GM23338 (cell line): ENCODE results near the gene PPP1R3A. TPM values are rescaled to one million over a fixed set of nuclear protein-coding genes. Genes with fewer than 3 reads are reported as not detected.
A peak's percentile ranks its signal among the peaks of the same experiment; 100 is the strongest.

Source experiments
- ATAC-seq: fragments of 200-7000 bp; cut with Tn5 transposase; 3 replicates; pipeline ENCODE4 v1.9.1; 2020
- DNase-seq: peaks from one replicate; pipeline ENCODE4 v3.0.0-alpha.2; 2015; ENCODE audit warnings: low spot score
- H2AFZ ChIP-seq: fragments of 200-600 bp; sonication (generic); 2 replicates; pipeline ENCODE4 v1.8.0; 2016; ENCODE audit warnings: antibody characterized with exemption, mild to moderate bottlenecking, moderate library complexity
- H3F3A ChIP-seq: fragments of 200-600 bp; sonication (generic); replicated peaks from 2 replicates; pipeline ENCODE4 v1.8.0; 2017; ENCODE audit warnings: antibody characterized with exemption, mixed run types, low read depth
- H3K27ac ChIP-seq: fragments of 200-600 bp; sonication (generic); 2 replicates; pipeline ENCODE4 v1.6.1; 2016; ENCODE audit warnings: low read depth
- H3K27me3 ChIP-seq: fragments of 200-600 bp; sonication (generic); 2 replicates; pipeline ENCODE4 v1.8.0; 2016; ENCODE audit warnings: mild to moderate bottlenecking, mixed run types, moderate library complexity; ENCODE audit not compliant: insufficient read depth
- H3K36me3 ChIP-seq: fragments of 200-600 bp; sonication (generic); 2 replicates; pipeline ENCODE4 v1.8.0; 2016; ENCODE audit warnings: mild to moderate bottlenecking; ENCODE audit not compliant: insufficient read depth
- H3K4me1 ChIP-seq: fragments of 200-600 bp; sonication (generic); 2 replicates; pipeline ENCODE4 v1.8.0; 2016; ENCODE audit warnings: mild to moderate bottlenecking, moderate library complexity; ENCODE audit not compliant: insufficient read depth
- H3K4me2 ChIP-seq: fragments of 200-600 bp; sonication (generic); 2 replicates; pipeline ENCODE4 v1.7.1; 2017; ENCODE audit warnings: mixed run types
- H3K4me3 ChIP-seq: fragments of 200-600 bp; sonication (generic); 2 replicates; pipeline ENCODE4 v1.6.1; 2016; ENCODE audit warnings: mixed run types
- H3K79me2 ChIP-seq: fragments of 200-600 bp; sonication (generic); replicated peaks from 2 replicates; pipeline ENCODE4 v1.8.0; 2017; ENCODE audit warnings: mild to moderate bottlenecking; ENCODE audit not compliant: insufficient read depth
- H3K9me2 ChIP-seq: fragments of 200-600 bp; sonication (generic); 2 replicates; pipeline ENCODE4 v1.8.0; 2017; ENCODE audit not compliant: insufficient read depth
- H4K20me1 ChIP-seq: fragments of 200-600 bp; sonication (generic); replicated peaks from 2 replicates; pipeline ENCODE4 v1.8.0; 2017; ENCODE audit warnings: mild to moderate bottlenecking; ENCODE audit not compliant: insufficient read depth
- H3K27ac Mint-ChIP-seq: 2 replicates; pipeline ENCODE4 v1.8.0; 2020; ENCODE audit warnings: inconsistent platforms, mild to moderate bottlenecking, moderate library complexity, mixed read lengths
- H3K27me3 Mint-ChIP-seq: 3 replicates; pipeline ENCODE4 v1.8.0; 2022; ENCODE audit warnings: low read depth, mild to moderate bottlenecking, moderate library complexity, mixed read lengths, inconsistent platforms; ENCODE audit not compliant: insufficient read depth, poor library complexity
- H3K36me3 Mint-ChIP-seq: 3 replicates; pipeline ENCODE4 v1.8.0; 2021; ENCODE audit warnings: low read depth, mild to moderate bottlenecking, inconsistent platforms, moderate library complexity, mixed read lengths
- H3K4me1 Mint-ChIP-seq: 3 replicates; pipeline ENCODE4 v1.8.0; 2020; ENCODE audit warnings: mild to moderate bottlenecking, inconsistent platforms, mixed read lengths
- H3K4me3 Mint-ChIP-seq: 3 replicates; pipeline ENCODE4 v1.8.0; 2021; ENCODE audit warnings: moderate library complexity, mild to moderate bottlenecking, inconsistent platforms, mixed read lengths
- H3K9me3 Mint-ChIP-seq: 3 replicates; pipeline ENCODE4 v1.8.0; 2020; ENCODE audit warnings: moderate library complexity, mild to moderate bottlenecking, inconsistent platforms, mixed read lengths
- CREB1 ChIP-seq: fragments of 250-450 bp; sonication (Bioruptor Pico); IDR thresholded peaks from 2 replicates; pipeline ENCODE4 v1.5.0; 2020; ENCODE audit warnings: low read depth, mild to moderate bottlenecking, moderate library complexity
- CTCF ChIP-seq, 2 experiments: fragments of 200-600 bp in 1 of 2; sonication (generic) in 1 of 2; conservative IDR thresholded peaks; 2 replicates each; pipeline versions ENCODE4 v1.5.1 to v1.6.1; 2016 to 2017; ENCODE audit warnings: antibody characterized with exemption in 2 of 2, low read depth in 2 of 2, mild to moderate bottlenecking in 2 of 2, moderate library complexity in 1 of 2
- ETS1 ChIP-seq: IDR thresholded peaks from 2 replicates; pipeline ENCODE4 v1.6.1; 2016; ENCODE audit warnings: antibody characterized with exemption
- EZH2phosphoT487 ChIP-seq: fragments of 200-600 bp; sonication (generic); IDR thresholded peaks from one replicate; pipeline ENCODE4 v1.8.1; 2018; ENCODE audit warnings: antibody characterized with exemption; ENCODE audit not compliant: unreplicated experiment
- ZNF114 ChIP-seq: fragments of 250-450 bp; sonication (Bioruptor Pico); IDR thresholded peaks from 2 replicates; pipeline ENCODE4 v1.5.0; 2020; ENCODE audit warnings: mild to moderate bottlenecking, moderate library complexity
- ZNF462 ChIP-seq: fragments of 250-450 bp; sonication (Bioruptor Pico); IDR thresholded peaks from 2 replicates; pipeline ENCODE4 v1.5.0; 2020; ENCODE audit warnings: mild to moderate bottlenecking, moderate library complexity
- long read RNA-seq: library from polyadenylated mRNA; unstranded; transcript quantifications from one replicate; pipeline ENCODE4 v2.0.0, GENCODE V29; 2020; ENCODE audit not compliant: unreplicated experiment
- polyA plus RNA-seq: library from polyadenylated mRNA; unstranded; fragments of >200 nt; fragmentation: Nextera tagmentation; extraction: Ambion mirVana; gene quantifications from 2 replicates; pipeline ENCODE4 v1.2.1, GENCODE V29; 2016
- total RNA-seq: library from RNA; depleted of rRNA; stranded (reverse); fragments of >200 nt; shearing (Covaris generic); gene quantifications from 2 replicates; pipeline ENCODE4 v1.2.3, GENCODE V29; 2014; rRNA removed

The PPP1R3A gene
- 0.28 TPM in 1 of 2 replicates, not detected in the other for total RNA-seq
- not detected in 2 replicates for polyA plus RNA-seq
- long read RNA-seq = 0 reads

GRCh38 chr7:113918946-113919345, at the start of gene PPP1R3A:
Gene PPP1R3A (minus strand): TSS chr7:113919009. CDS start chr7:113918996, 13 bp downstream.
- H3K4me3 Mint-ChIP-seq = no peak within 1 kb of the TSS
- H3K36me3 Mint-ChIP-seq = no peaks in the 10 kb centered on the region
- Histone ChIP-seq H4K20me1 (no peaks in the 10 kb centered on the region), H3K36me3 (no peaks in the 10 kb centered on the region), H3K79me2 (no peaks in the 10 kb centered on the region), H3K27ac (no peak within 1 kb of the TSS), H3K4me3 (no peak within 1 kb of the TSS), H3K27me3 (no peaks in the 10 kb centered on the region), H3K4me2 (no peak within 1 kb of the TSS), H3K9me2 (no peaks in the 10 kb centered on the region), H3K4me1 (no peaks in the 10 kb centered on the region), H3F3A (no peaks in the 10 kb centered on the region), H2AFZ (no peak within 1 kb of the TSS)
- H3K27ac Mint-ChIP-seq = no peak within 1 kb of the TSS
- peaks cover 14% of the 10 kb centered on the region; the same call in 2 of the 3 replicates for H3K4me1 Mint-ChIP-seq
- H3K27me3 Mint-ChIP-seq = no peaks in the 10 kb centered on the region
- H3K9me3 Mint-ChIP-seq = no peaks in the 10 kb centered on the region
- peak; percentile 63 for ATAC-seq
- DNase-seq = peak; percentile 35
- TF ChIP-seq CREB1 (CRISPR knock-in tag) = no peak
- TF ChIP-seq CTCF (conservative IDR thresholded peaks at IDR 0.05; ENCODE audit: low read depth in 2 of 2) = peak; percentile 20 to 33; a peak in 1 of 4 replicates
- no peak for TF ChIP-seq ZNF462 (CRISPR knock-in tag)
- TF ChIP-seq ETS1 = no peak
- no peak for TF ChIP-seq ZNF114 (CRISPR knock-in tag)
- no peak for TF ChIP-seq EZH2phosphoT487
